Measurements from ENCODE around the gene A4GALT. TPM values are rescaled to one million over a fixed set of nuclear protein-coding genes. Genes with fewer than 3 reads are reported as not detected.

Gene A4GALT
- total RNA-seq, 1 donor from 2014 or later = 16.9 TPM

GRCh38 chr22:42768385-42769035, 47.8 kb upstream of the A4GALT start:
- no peak overlapping the region for H3K4me3 Mint-ChIP-seq
- no peak overlapping the region for H3K27ac Mint-ChIP-seq
- CTCF ChIA-PET = no interaction called here

GRCh38 chr22:42766860-42767259, 46.2 kb upstream of the A4GALT start:
- H3K9me3 Mint-ChIP-seq = no peaks in the 10 kb centered on the region
- no peaks in the 10 kb centered on the region for H3K36me3 Mint-ChIP-seq (ENCODE audit: low read depth)
- H3K27me3 Mint-ChIP-seq = no peaks in the 10 kb centered on the region
- no peak for TF ChIP-seq CTCF (IDR thresholded peaks at IDR 0.05)
- no peak for ATAC-seq (ENCODE audit: low read depth)
- POLR2A ChIA-PET = interaction anchor here (3.3 kb wide), 1 partner anchor 152 kb away, joined by 14 read pairs; the partner anchor contains the start of gene POLDIP3
- CTCF ChIA-PET = no interaction called here
- intact Hi-C loops (cut with micrococcal nuclease) = no loop called here
- no peak overlapping the region for H3K4me3 Mint-ChIP-seq
- no peak for DNase-seq
- peaks cover 52% of the 10 kb centered on the region for H3K4me1 Mint-ChIP-seq
- H3K27ac Mint-ChIP-seq = no peak overlapping the region

More at GRCh38 chr22:42768385-42769035, 47.8 kb upstream of the A4GALT start:
- DNase-seq (no peak), ATAC-seq (ENCODE audit: low read depth) (no peak)
- no peaks in the 10 kb centered on the region for H3K27me3 Mint-ChIP-seq
- TF ChIP-seq CTCF (IDR thresholded peaks at IDR 0.05) = no peak
- intact Hi-C loops (cut with micrococcal nuclease) = loop anchor here (2.0 kb wide), 2 partner anchors 16 to 106 kb away; no protein-coding TSS in a partner anchor
- POLR2A ChIA-PET = no interaction called here
- no peaks in the 10 kb centered on the region for H3K36me3 Mint-ChIP-seq (ENCODE audit: low read depth)
- no peaks in the 10 kb centered on the region for H3K9me3 Mint-ChIP-seq
- peaks cover 64% of the 10 kb centered on the region for H3K4me1 Mint-ChIP-seq

- intact Hi-C loops (cut with micrococcal nuclease) = no loop called here
- ATAC-seq (ENCODE audit: low read depth) (peak; percentile 12), DNase-seq (no peak)
- Mint-ChIP-seq H3K27me3 (no peaks in the 10 kb centered on the region), H3K4me1 (peaks cover 38% of the 10 kb centered on the region), H3K9me3 (no peaks in the 10 kb centered on the region), H3K4me3 (no peak overlapping the region), H3K27ac (peak overlapping the region; percentile 31), H3K36me3 (ENCODE audit: low read depth) (no peaks in the 10 kb centered on the region)
- ChIA-PET POLR2A (interaction anchor here (0.5 to 3.3 kb wide), 4 partner anchors 13 to 430 kb away, joined by 3 to 14 read pairs (median 4); partner anchors contain the start of gene POLDIP3), CTCF (no interaction called here)
- TF ChIP-seq CTCF (IDR thresholded peaks at IDR 0.05) = no peak
These were observed 44.3 kb upstream of the A4GALT start for GRCh38 chr22:42764895-42765363.

GRCh38 chr22:42763965-42764480, 43.4 kb upstream of the A4GALT start:
- TF ChIP-seq CTCF (IDR thresholded peaks at IDR 0.05) = no peak
- H3K9me3 Mint-ChIP-seq = no peaks in the 10 kb centered on the region
- POLR2A ChIA-PET = interaction anchor here (1.1 kb wide), 1 partner anchor 429 kb away, joined by 3 read pairs; no protein-coding TSS in a partner anchor
- H3K4me3 Mint-ChIP-seq = no peak overlapping the region
- no peaks in the 10 kb centered on the region for H3K36me3 Mint-ChIP-seq (ENCODE audit: low read depth)
- ATAC-seq (ENCODE audit: low read depth) (no peak), DNase-seq (no peak)
- intact Hi-C loops (cut with micrococcal nuclease) = no loop called here
- H3K27ac Mint-ChIP-seq = no peak overlapping the region
- CTCF ChIA-PET = no interaction called here
- H3K27me3 Mint-ChIP-seq = no peaks in the 10 kb centered on the region
- H3K4me1 Mint-ChIP-seq = peaks cover 29% of the 10 kb centered on the region

- Mint-ChIP-seq H3K36me3 (ENCODE audit: low read depth) (no peaks in the 10 kb centered on the region), H3K27me3 (peaks cover 1% of the 10 kb centered on the region), H3K27ac (no peak overlapping the region), H3K9me3 (no peaks in the 10 kb centered on the region), H3K4me3 (no peak overlapping the region), H3K4me1 (peaks cover 28% of the 10 kb centered on the region)
- intact Hi-C loops (cut with micrococcal nuclease) = no loop called here
- no peak for DNase-seq
- CTCF ChIA-PET = no interaction called here
- POLR2A ChIA-PET = interaction anchor here (0.6 to 1.5 kb wide), 3 partner anchors 8 to 65 kb away, joined by 3 to 8 read pairs (median 6); no protein-coding TSS in a partner anchor
- no peak for TF ChIP-seq CTCF (IDR thresholded peaks at IDR 0.05)
- peak; percentile 54 for ATAC-seq (ENCODE audit: low read depth)
These were observed 40.3 kb upstream of the A4GALT start for GRCh38 chr22:42760806-42761565.

All from activated B cell treated with CpG ODN at 0.5 μM for 24 hours (primary cell).